IMR-90 (cell line): ENCODE data around the gene FNIP1. TPM values are rescaled to one million over a fixed set of nuclear protein-coding genes. Genes with fewer than 3 reads are reported as not detected.

Source experiments
- ATAC-seq: fragments of 200-7000 bp; cut with Tn5 transposase; 2 replicates; pipeline ENCODE4 v1.9.1; 2020; ENCODE audit warnings: low read depth, mild to moderate bottlenecking, moderate library complexity
- BruUV-seq: library from RNA; stranded (reverse); fragments of 400-500 nt; replicated peaks from 2 replicates; lab custom pipeline; 2021; lab: Mats Ljungman, UMichigan
- CTCF ChIA-PET: fragments of 300-600 bp; formaldehyde crosslinking; extraction: SDS; loops from one replicate; lab custom pipeline; 2021; ENCODE audit warnings: antibody characterized with exemption; lab: Yijun Ruan, JAX
- POLR2A ChIA-PET: fragments of 300-600 bp; sonication (Branson Sonifier 250); formaldehyde crosslinking; loops from one replicate; lab custom pipeline; 2022; ENCODE audit warnings: antibody characterized with exemption; ENCODE audit not compliant: unreplicated experiment; lab: Charles Lee
- DNase-seq: peaks from one replicate; pipeline ENCODE4 v3.0.0; 2013
- H2AFZ ChIP-seq: replicated peaks from 2 replicates; pipeline ENCODE3; 2013; ENCODE audit warnings: low read length, mild to moderate bottlenecking; ENCODE audit not compliant: poor library complexity
- H2AK5ac ChIP-seq: 2 replicates; pipeline ENCODE4 v1.6.1; 2013; ENCODE audit warnings: low read depth, low read length, inconsistent platforms
- H2AK9ac ChIP-seq: replicated peaks from 2 replicates; pipeline ENCODE3; 2013; ENCODE audit warnings: mild to moderate bottlenecking, low read depth, low read length, moderate library complexity; ENCODE audit not compliant: poor library complexity
- H2BK120ac ChIP-seq: 2 replicates; pipeline ENCODE4 v1.6.1; 2013; ENCODE audit warnings: low read depth, low read length, inconsistent platforms
- H2BK15ac ChIP-seq: 3 replicates; pipeline ENCODE4 v1.6.1; 2013; ENCODE audit warnings: low read depth, low read length, inconsistent platforms
- H2BK20ac ChIP-seq: 2 replicates; pipeline ENCODE4 v1.6.1; 2013; ENCODE audit warnings: low read depth, mild to moderate bottlenecking, inconsistent platforms, low read length, moderate library complexity
- H2BK5ac ChIP-seq: 2 replicates; pipeline ENCODE4 v1.6.1; 2013; ENCODE audit warnings: mild to moderate bottlenecking, low read depth, low read length, inconsistent platforms; ENCODE audit not compliant: poor library complexity, severe bottlenecking
- H3K14ac ChIP-seq: replicated peaks from 2 replicates; pipeline ENCODE4 v1.6.1; 2013; ENCODE audit warnings: low read depth, low read length, inconsistent platforms
- H3K18ac ChIP-seq: 2 replicates; pipeline ENCODE4 v1.6.1; 2013; ENCODE audit warnings: low read depth, low read length, control low read depth
- H3K23ac ChIP-seq: 2 replicates; pipeline ENCODE4 v1.6.1; 2013; ENCODE audit warnings: low read depth, low read length, inconsistent platforms
- H3K27ac ChIP-seq: 2 replicates; pipeline ENCODE4 v1.5.1; 2013; ENCODE audit warnings: mild to moderate bottlenecking, control low read depth, low read length; ENCODE audit not compliant: insufficient read depth
- H3K27me3 ChIP-seq: 2 replicates; pipeline ENCODE4 v1.6.1; 2013; ENCODE audit warnings: low read length; ENCODE audit not compliant: control insufficient read depth, insufficient read depth
- H3K36me3 ChIP-seq: 2 replicates; pipeline ENCODE4 v1.6.1; 2013; ENCODE audit warnings: low read length, mixed read lengths; ENCODE audit not compliant: control insufficient read depth, insufficient read depth
- H3K4ac ChIP-seq: 2 replicates; pipeline ENCODE4 v1.6.1; 2013; ENCODE audit warnings: low read depth, low read length, inconsistent platforms
- H3K4me1 ChIP-seq: 2 replicates; pipeline ENCODE4 v1.6.1; 2013; ENCODE audit warnings: low read length, mixed read lengths; ENCODE audit not compliant: control insufficient read depth, insufficient read depth
- H3K4me2 ChIP-seq: 2 replicates; pipeline ENCODE4 v1.6.1; 2013; ENCODE audit warnings: low read depth, mild to moderate bottlenecking, control low read depth, low read length, moderate library complexity
- H3K4me3 ChIP-seq: 2 replicates; pipeline ENCODE4 v1.5.1; 2013; ENCODE audit warnings: low read depth, mild to moderate bottlenecking, control low read depth, low read length, moderate library complexity; ENCODE audit not compliant: insufficient read depth
- H3K56ac ChIP-seq: 2 replicates; pipeline ENCODE4 v1.6.1; 2013; ENCODE audit warnings: low read length, inconsistent platforms; ENCODE audit not compliant: insufficient read depth; ENCODE audit errors: extremely low read depth
- H3K79me1 ChIP-seq, 2 experiments: 2 replicates each; pipeline ENCODE4 v1.6.1; 2013; ENCODE audit warnings: low read length in 2 of 2, inconsistent platforms in 1 of 2, low read depth in 1 of 2
- H3K9ac ChIP-seq: 2 replicates; pipeline ENCODE4 v1.6.1; 2013; ENCODE audit warnings: low read depth, low read length, control low read depth
- H3K9me1 ChIP-seq: 2 replicates; pipeline ENCODE4 v1.6.1; 2013; ENCODE audit warnings: low read length, inconsistent platforms; ENCODE audit not compliant: insufficient read depth
- H3K9me3 ChIP-seq: 2 replicates; pipeline ENCODE4 v1.6.1; 2013; ENCODE audit warnings: low read length; ENCODE audit not compliant: control insufficient read depth, insufficient read depth
- H4K20me1 ChIP-seq: 2 replicates; pipeline ENCODE4 v1.6.1; 2013; ENCODE audit warnings: low read length, inconsistent platforms; ENCODE audit not compliant: insufficient read depth
- H4K5ac ChIP-seq: 2 replicates; pipeline ENCODE4 v1.6.1; 2013; ENCODE audit warnings: mild to moderate bottlenecking, low read depth, low read length, control low read depth
- H4K8ac ChIP-seq, 2 experiments: 2 replicates each; pipeline ENCODE4 v1.6.1; 2013; ENCODE audit warnings: low read depth in 2 of 2, low read length in 2 of 2, control low read depth in 1 of 2, inconsistent platforms in 1 of 2
- H4K91ac ChIP-seq: 2 replicates; pipeline ENCODE4 v1.6.1; 2013; ENCODE audit warnings: low read depth, low read length, inconsistent platforms; ENCODE audit not compliant: insufficient read depth
- BHLHE40 ChIP-seq: fragments of 150-350 bp; IDR thresholded peaks from 2 replicates; pipeline ENCODE4 v1.6.1; 2016; ENCODE audit warnings: mild to moderate bottlenecking, low read depth, low read length
- CTCF ChIP-seq: conservative IDR thresholded peaks from 2 replicates; pipeline ENCODE4 v1.5.1; 2012; ENCODE audit warnings: mild to moderate bottlenecking, low read depth, low read length, improper control_type of control experiment
- ELK1 ChIP-seq: fragments of 150-350 bp; IDR thresholded peaks from 2 replicates; pipeline ENCODE4 v1.6.1; 2016; ENCODE audit warnings: low read depth, mild to moderate bottlenecking, low read length, moderate library complexity, borderline replicate concordance
- FOS ChIP-seq: fragments of 150-350 bp; IDR thresholded peaks from 2 replicates; pipeline ENCODE4 v1.6.1; 2016; ENCODE audit warnings: low read depth, low read length
- MAFK ChIP-seq: IDR thresholded peaks from 2 replicates; pipeline ENCODE4 v1.6.1; 2012; ENCODE audit warnings: low read depth, low read length, improper control_type of control experiment
- MAZ ChIP-seq: IDR thresholded peaks from 2 replicates; pipeline ENCODE4 v1.6.1; 2012; ENCODE audit warnings: low read depth, mild to moderate bottlenecking, low read length, improper control_type of control experiment, moderate library complexity, borderline replicate concordance
- MXI1 ChIP-seq: IDR thresholded peaks from 2 replicates; pipeline ENCODE4 v1.6.1; 2012; ENCODE audit warnings: low read depth, mild to moderate bottlenecking, low read length, moderate library complexity, borderline replicate concordance
- RAD21 ChIP-seq: IDR thresholded peaks from 2 replicates; pipeline ENCODE4 v1.6.1; 2012; ENCODE audit warnings: low read length, improper control_type of control experiment
- RCOR1 ChIP-seq: IDR thresholded peaks from 2 replicates; pipeline ENCODE4 v1.6.1; 2012; ENCODE audit warnings: mild to moderate bottlenecking, low read length, improper control_type of control experiment; ENCODE audit not compliant: insufficient replicate concordance
- SMC3 ChIP-seq: fragments of 150-350 bp; IDR thresholded peaks from 2 replicates; pipeline ENCODE4 v1.6.1; 2016; ENCODE audit warnings: low read depth, mild to moderate bottlenecking, antibody characterized with exemption, low read length, moderate library complexity
- WGBS, 2 experiments: methylation state at CpG; one replicate each; pipeline versions ENCODE4 v1.1.5 to v1.1.7; 2013; ENCODE audit warnings: missing lambda C conversion rate in 2 of 2; ENCODE audit not compliant: insufficient read length in 1 of 2; ENCODE audit errors: extremely low coverage in 2 of 2; 5-methylcytosine and 5-hydroxymethylcytosine counted together
- dilution Hi-C: fragments of 300-500 bp; cut with HindIII; formaldehyde crosslinking; loops from one replicate; pipeline ENCODE4 v1.14.3; 2018; ENCODE audit warnings: low sequenced_read_pairs; ENCODE audit not compliant: unreplicated experiment
- in situ Hi-C: fragments of 300-500 bp; cut with MboI; formaldehyde crosslinking; loops from 3 replicates; pipeline ENCODE4 v1.14.3; 2019; ENCODE audit warnings: low sequenced_read_pairs, inconsistent platforms, mixed read lengths
- intact Hi-C: fragments of 100-400 bp; cut with micrococcal nuclease; formaldehyde crosslinking; loops from 2 replicates; pipeline ENCODE4 v1.10.0; 2022
- polyA plus RNA-seq, 3 experiments: library from polyadenylated mRNA; depleted of rRNA; stranded (reverse); fragments of >200 nt; gene quantifications; 2 replicates each; pipeline ENCODE4 v1.2.3, GENCODE V29; 2012; ENCODE audit warnings: low replicate concordance in 1 of 3
- total RNA-seq: library from RNA; depleted of rRNA; stranded (reverse); fragments of >200 nt; gene quantifications from 2 replicates; pipeline ENCODE4 v1.2.3, GENCODE V29; 2012

The FNIP1 gene
- total and polyA plus RNA-seq, 2 of the 4 experiments (the other 2 are of a cell fraction) = 5.6 to 34.1 TPM

- DNase-seq (no peak), ATAC-seq (no peak)
- H2AK9ac ChIP-seq = no peak overlapping the region
- H3K9ac ChIP-seq = no peak overlapping the region
- H3K4me2 ChIP-seq = no peak overlapping the region
- no peak overlapping the region; a peak in 1 of 4 replicates for H4K8ac ChIP-seq
- no peak overlapping the region for H4K5ac ChIP-seq
- no TSS peak for BruUV-seq
- dilution Hi-C loops = no loop called here
- no peaks in the 10 kb centered on the region for H3K9me1 ChIP-seq
- peaks cover 64% of the 10 kb centered on the region for H4K20me1 ChIP-seq
- no peak overlapping the region for H3K14ac ChIP-seq
- TF ChIP-seq ELK1 (no peak), RCOR1 (no peak), MAFK (no peak), SMC3 (no peak), CTCF (no peak), MAZ (no peak), RAD21 (no peak), MXI1 (no peak), FOS (no peak), BHLHE40 (no peak)
- H4K91ac ChIP-seq = no peak overlapping the region
- no peak overlapping the region for H2AK5ac ChIP-seq
- H2BK15ac ChIP-seq = no peak overlapping the region
- H3K4ac ChIP-seq = no peak overlapping the region
- no peak overlapping the region for H3K4me3 ChIP-seq
- no peak overlapping the region; the same call in 1 of the 2 replicates for H3K27ac ChIP-seq
- no peak overlapping the region for H2BK20ac ChIP-seq
- peaks cover 22 to 59% of the 10 kb centered on the region in 2 experiments for H3K79me1 ChIP-seq
- POLR2A ChIA-PET = no interaction called here
- CTCF ChIA-PET = no interaction called here
- H2AFZ ChIP-seq = no peak overlapping the region
- H2BK5ac ChIP-seq = no peak overlapping the region
- H3K23ac ChIP-seq = no peak overlapping the region
- H2BK120ac ChIP-seq = no peak overlapping the region
- peaks cover 4% of the 10 kb centered on the region for H3K36me3 ChIP-seq
- in situ Hi-C loops = no loop called here
- H3K56ac ChIP-seq = no peak overlapping the region
- intact Hi-C loops = no loop called here
- H3K4me1 ChIP-seq = peaks cover 3% of the 10 kb centered on the region; the same call in 1 of the 2 replicates
- no peaks in the 10 kb centered on the region for H3K27me3 ChIP-seq
- peaks cover 2% of the 10 kb centered on the region; the same call in 1 of the 2 replicates for H3K9me3 ChIP-seq
- no CpG with 5 or more reads among the region's 1 CpG for WGBS, 2 experiments
- no peak overlapping the region for H3K18ac ChIP-seq
Measured at GRCh38 chr5:131765261-131765660, 31.6 kb downstream of the FNIP1 start.
